H1 (cell line): ENCODE data around the gene PRRT4. TPM values are rescaled to one million over a fixed set of nuclear protein-coding genes. Genes with fewer than 3 reads are reported as not detected.

Experiments
- CTCF ChIA-PET: fragments of 300-600 bp; sonication (Branson Sonifier 250); formaldehyde crosslinking; loops from one replicate; lab custom pipeline; 2021; ENCODE audit not compliant: partially characterized antibody; lab: Charles Lee
- POLR2A ChIA-PET: fragments of 300-600 bp; sonication (Branson Sonifier 250); formaldehyde crosslinking; loops from one replicate; lab custom pipeline; 2021; ENCODE audit warnings: inconsistent platforms; ENCODE audit not compliant: partially characterized antibody; lab: Charles Lee
- DNase-seq, 2 experiments: peaks; one replicate each; pipeline versions ENCODE4 v3.0.0 to v3.0.0-alpha.2; 2010 to 2022; ENCODE audit warnings: low spot score in 2 of 2, low read depth in 1 of 2, mixed read lengths in 1 of 2
- FAIRE-seq: peaks from 2 replicates; lab custom pipeline; 2011; peaks lifted over from hg19 to GRCh38; lab: Jason Lieb, UNC
- H2AFZ ChIP-seq: 2 replicates; pipeline ENCODE4 v1.8.1; 2012; ENCODE audit warnings: low read length, inconsistent platforms
- H2AK5ac ChIP-seq: 2 replicates; pipeline ENCODE4 v1.6.1; 2013; ENCODE audit warnings: low read depth, low read length
- H2BK120ac ChIP-seq: replicated peaks from 2 replicates; pipeline ENCODE3; 2013; ENCODE audit warnings: low read depth, low read length, inconsistent platforms
- H2BK12ac ChIP-seq: 2 replicates; pipeline ENCODE4 v1.6.1; 2013; ENCODE audit warnings: low read depth, low read length
- H2BK15ac ChIP-seq: 2 replicates; pipeline ENCODE4 v1.6.1; 2013; ENCODE audit warnings: low read length
- H2BK20ac ChIP-seq: 2 replicates; pipeline ENCODE4 v1.6.1; 2013; ENCODE audit warnings: low read length
- H2BK5ac ChIP-seq: 2 replicates; pipeline ENCODE4 v1.6.1; 2013; ENCODE audit warnings: low read depth, low read length
- H3K14ac ChIP-seq: 2 replicates; pipeline ENCODE4 v1.6.1; 2013; ENCODE audit warnings: inconsistent platforms; ENCODE audit not compliant: insufficient read length
- H3K18ac ChIP-seq: 2 replicates; pipeline ENCODE4 v1.6.1; 2013; ENCODE audit warnings: low read length; ENCODE audit errors: extremely low read depth
- H3K23ac ChIP-seq: 2 replicates; pipeline ENCODE4 v1.6.1; 2013; ENCODE audit warnings: inconsistent platforms; ENCODE audit not compliant: insufficient read length
- H3K23me2 ChIP-seq: 2 replicates; pipeline ENCODE4 v1.6.1; 2013; ENCODE audit warnings: low read depth, low read length
- H3K27ac ChIP-seq: 2 replicates; pipeline ENCODE4 v1.6.1; 2011; ENCODE audit warnings: low read depth, low read length, inconsistent platforms
- H3K27me3 ChIP-seq, 4 experiments: replicated peaks in 1 of 4; 1 replicate in 1 of 4; 2 replicates in 3 of 4; pipeline versions ENCODE4 v1.6.1 to v1.8.1; 2011 to 2013; ENCODE audit warnings: low read length in 3 of 4, mild to moderate bottlenecking in 3 of 4, inconsistent platforms in 2 of 4, mixed read lengths in 2 of 4, moderate library complexity in 1 of 4; ENCODE audit not compliant: control insufficient read depth in 3 of 4, insufficient read depth in 3 of 4; ENCODE audit errors: extremely low read depth in 1 of 4
- H3K36me3 ChIP-seq, 4 experiments: 2 replicates each; pipeline versions ENCODE4 v1.6.1 to v1.8.1; 2011 to 2013; ENCODE audit warnings: mild to moderate bottlenecking in 4 of 4, low read length in 3 of 4, moderate library complexity in 2 of 4, control low read depth in 1 of 4, inconsistent platforms in 1 of 4; ENCODE audit not compliant: insufficient read depth in 4 of 4, control insufficient read depth in 2 of 4
- H3K4ac ChIP-seq: replicated peaks from 2 replicates; pipeline ENCODE3; 2013; ENCODE audit warnings: low read length, low read depth, mixed read lengths, inconsistent platforms; ENCODE audit not compliant: insufficient read length
- H3K4me1 ChIP-seq, 4 experiments: replicated peaks in 1 of 4; 1 replicate in 1 of 4; 2 replicates in 3 of 4; pipeline versions ENCODE4 v1.6.1 to v1.8.1; 2011 to 2013; ENCODE audit warnings: low read length in 3 of 4, inconsistent platforms in 2 of 4, mixed read lengths in 1 of 4; ENCODE audit not compliant: insufficient read depth in 4 of 4, control insufficient read depth in 3 of 4
- H3K4me2 ChIP-seq, 2 experiments: 2 replicates each; pipeline versions ENCODE4 v1.6.1 to v1.8.1; 2011 to 2013; ENCODE audit warnings: low read depth in 2 of 2, low read length in 2 of 2, control low read depth in 1 of 2, inconsistent platforms in 1 of 2, mild to moderate bottlenecking in 1 of 2; ENCODE audit not compliant: insufficient read depth in 1 of 2
- H3K4me3 ChIP-seq, 4 experiments: fragments of 200-600, 300-600 bp in 1 of 4; sonication (generic), shearing (Covaris generic), sonication (Bioruptor Twin) in 1 of 4; 2 replicates each; pipeline versions ENCODE4 v1.5.1 to v1.8.1; 2011 to 2016; ENCODE audit warnings: low read length in 4 of 4, low read depth in 3 of 4, control low read depth in 2 of 4, inconsistent platforms in 2 of 4, mild to moderate bottlenecking in 2 of 4, mixed read lengths in 1 of 4, moderate library complexity in 1 of 4; ENCODE audit not compliant: insufficient read depth in 2 of 4; ENCODE audit errors: extremely low read depth in 1 of 4
- H3K56ac ChIP-seq: replicated peaks from 2 replicates; pipeline ENCODE3; 2013; ENCODE audit warnings: low read depth, mild to moderate bottlenecking, mixed read lengths, low read length, inconsistent platforms; ENCODE audit not compliant: insufficient read length
- H3K79me1 ChIP-seq: 2 replicates; pipeline ENCODE4 v1.6.1; 2013; ENCODE audit warnings: low read depth, low read length, control low read depth
- H3K79me2 ChIP-seq, 2 experiments: 2 replicates each; pipeline versions ENCODE4 v1.6.1 to v1.8.1; 2012 to 2013; ENCODE audit warnings: low read length in 2 of 2, mild to moderate bottlenecking in 2 of 2, inconsistent platforms in 1 of 2; ENCODE audit not compliant: insufficient read depth in 2 of 2, control insufficient read depth in 1 of 2
- H3K9ac ChIP-seq, 4 experiments: replicated peaks in 1 of 4; 1 replicate in 1 of 4; 2 replicates in 3 of 4; pipeline versions ENCODE4 v1.6.1 to v1.8.1; 2011 to 2013; ENCODE audit warnings: low read depth in 3 of 4, low read length in 3 of 4, control low read depth in 2 of 4, mild to moderate bottlenecking in 2 of 4, moderate library complexity in 2 of 4, inconsistent platforms in 1 of 4; ENCODE audit errors: extremely low read depth in 1 of 4
- H3K9me3 ChIP-seq, 2 experiments: 2 replicates each; pipeline versions ENCODE4 v1.6.1 to v1.8.1; 2012 to 2013; ENCODE audit warnings: mild to moderate bottlenecking in 2 of 2, moderate library complexity in 2 of 2, control low read depth in 1 of 2, inconsistent platforms in 1 of 2, low read depth in 1 of 2, low read length in 1 of 2, mixed read lengths in 1 of 2; ENCODE audit not compliant: insufficient read depth in 2 of 2
- H4K20me1 ChIP-seq, 2 experiments: replicated peaks in 1 of 2; 2 replicates each; pipeline versions ENCODE3 to v1.8.1; 2011 to 2013; ENCODE audit warnings: inconsistent platforms in 2 of 2, low read length in 2 of 2, mild to moderate bottlenecking in 1 of 2; ENCODE audit not compliant: insufficient read depth in 2 of 2, control insufficient read depth in 1 of 2
- H4K5ac ChIP-seq: 2 replicates; pipeline ENCODE4 v1.6.1; 2013; ENCODE audit warnings: low read length, low read depth, mixed read lengths, inconsistent platforms; ENCODE audit not compliant: insufficient read length
- H4K8ac ChIP-seq: 2 replicates; pipeline ENCODE4 v1.8.0; 2013; ENCODE audit warnings: mild to moderate bottlenecking, moderate library complexity, low read length, inconsistent platforms; ENCODE audit not compliant: insufficient read depth; ENCODE audit errors: extremely low read depth
- H4K91ac ChIP-seq: replicated peaks from 2 replicates; pipeline ENCODE3; 2013; ENCODE audit warnings: low read length, mixed read lengths, inconsistent platforms; ENCODE audit not compliant: insufficient read length
- EP300 ChIP-seq, 2 experiments: IDR thresholded peaks; 1 replicate in 1 of 2; 2 replicates in 1 of 2; pipeline ENCODE4 v1.6.1; 2011 to 2012; ENCODE audit warnings: low read depth in 2 of 2, low read length in 2 of 2, mild to moderate bottlenecking in 2 of 2, borderline replicate concordance in 1 of 2, inconsistent platforms in 1 of 2, moderate library complexity in 1 of 2
- FOSL1 ChIP-seq: IDR thresholded peaks from 2 replicates; pipeline ENCODE4 v1.6.1; 2011; ENCODE audit warnings: mild to moderate bottlenecking, low read depth, low read length, moderate library complexity; ENCODE audit not compliant: insufficient read depth
- GTF2F1 ChIP-seq: IDR thresholded peaks from 2 replicates; pipeline ENCODE4 v1.6.1; 2012; ENCODE audit warnings: low read depth, low read length, improper control_type of control experiment, borderline replicate concordance
- JUN ChIP-seq: IDR thresholded peaks from 2 replicates; pipeline ENCODE4 v1.6.1; 2011; ENCODE audit warnings: low read depth, mild to moderate bottlenecking, improper control_type of control experiment, low read length
- JUND ChIP-seq: IDR thresholded peaks from 2 replicates; pipeline ENCODE4 v1.6.1; 2011; ENCODE audit warnings: mild to moderate bottlenecking, improper control_type of control experiment, low read length
- KDM4A ChIP-seq: IDR thresholded peaks from one replicate; pipeline ENCODE4 v1.7.1; 2012; ENCODE audit warnings: low read depth, mild to moderate bottlenecking, moderate library complexity, low read length, inconsistent platforms; ENCODE audit not compliant: severe bottlenecking
- KDM5A ChIP-seq: fragments of 200-600 bp; IDR thresholded peaks from 2 replicates; pipeline ENCODE4 v1.7.1; 2012; ENCODE audit warnings: mild to moderate bottlenecking, low read length, inconsistent platforms, mixed read lengths
- NANOG ChIP-seq: IDR thresholded peaks from 2 replicates; pipeline ENCODE4 v1.6.1; 2011; ENCODE audit warnings: low read length, low read depth, mild to moderate bottlenecking, inconsistent platforms; ENCODE audit not compliant: insufficient read depth, poor library complexity, severe bottlenecking
- NRF1 ChIP-seq: IDR thresholded peaks from 2 replicates; pipeline ENCODE4 v1.6.1; 2011; ENCODE audit warnings: mild to moderate bottlenecking, low read depth, low read length, improper control_type of control experiment
- RNF2 ChIP-seq: fragments of 200-900, 300-1000 bp; sonication (generic); IDR thresholded peaks from 2 replicates; pipeline ENCODE4 v1.7.1; 2016; ENCODE audit warnings: borderline replicate concordance, low read depth, mild to moderate bottlenecking, antibody characterized with exemption, low read length; ENCODE audit not compliant: poor library complexity, severe bottlenecking; ENCODE audit errors: missing control alignments
- SP1 ChIP-seq: IDR thresholded peaks from 2 replicates; pipeline ENCODE4 v1.6.1; 2011; ENCODE audit warnings: low read depth, low read length
- SP2 ChIP-seq: IDR thresholded peaks from 2 replicates; pipeline ENCODE4 v1.6.1; 2012; ENCODE audit warnings: mild to moderate bottlenecking, low read length, inconsistent platforms
- YY1 ChIP-seq: IDR thresholded peaks from 2 replicates; pipeline ENCODE4 v1.6.1; 2011; ENCODE audit warnings: low read depth, mild to moderate bottlenecking, low read length
- WGBS, 2 experiments: shearing (Covaris generic) in 1 of 2; methylation state at CpG; one replicate each; pipeline versions ENCODE4 v1.1.6 to v1.1.7; 2013 to 2015; ENCODE audit warnings: low lambda C conversion rate in 2 of 2, mixed read lengths in 2 of 2, inconsistent platforms in 1 of 2, low coverage in 1 of 2, missing lambda C conversion rate in 1 of 2; ENCODE audit not compliant: insufficient replicate concordance in 2 of 2, insufficient coverage in 1 of 2, insufficient read length in 1 of 2; ENCODE audit errors: extremely low coverage in 1 of 2, missing lambda C conversion rate in 1 of 2; 5-methylcytosine and 5-hydroxymethylcytosine counted together
- polyA plus RNA-seq, 7 experiments: library from polyadenylated mRNA; depleted of rRNA in 3 of 7; stranded (reverse) in 5 of 7; unstranded in 2 of 7; fragments of >200 nt in 5 of 7; fragments of 200-250 nt in 2 of 7; gene quantifications; 1 replicate in 5 of 7; 2 replicates in 1 of 7; 4 replicates in 1 of 7; pipeline versions ENCODE4 v1.2.1 to v1.2.3, GENCODE V29; 2011 to 2013; ENCODE audit warnings: missing spikeins in 2 of 7, mixed read lengths in 2 of 7
- total RNA-seq: library from RNA; stranded (reverse); fragmentation: NEBNext Ultra II Directional; extraction: Animal tissue kit (Norgen Biotek cat#: 25700); gene quantifications from 2 replicates; pipeline ENCODE4 v1.2.1, GENCODE V29; 2021

Gene PRRT4
- total and polyA plus RNA-seq, 2 of the 8 experiments (the other 6 are each of a cell fraction or from before 2014, with no cell fraction given): 0.34 to 1.0 TPM

GRCh38 chr7:128379900-128380479 is 18.5 kb upstream of the PRRT4 start:
- Histone ChIP-seq H2BK15ac (no peak overlapping the region), H3K27me3 (peaks cover 0 to 3% (median 0%) of the 10 kb centered on the region in 4 experiments; a peak in 1 of 7 replicates), H3K4me3 (no peak overlapping the region), H3K36me3 (no peaks in the 10 kb centered on the region), H3K9me3 (no peaks in the 10 kb centered on the region), H3K23ac (no peak overlapping the region), H3K4me2 (no peak overlapping the region), H3K18ac (peak overlapping the region; percentile 32; the same call in 1 of the 2 replicates), H2BK120ac (no peak overlapping the region), H3K4me1 (peaks cover 0 to 12% (median 8%) of the 10 kb centered on the region in 4 experiments; a peak in 5 of 7 replicates), H2AK5ac (no peak overlapping the region), H2BK20ac (no peak overlapping the region), H3K23me2 (no peaks in the 10 kb centered on the region), H2BK5ac (no peak overlapping the region), H3K79me1 (no peaks in the 10 kb centered on the region), H3K27ac (no peak overlapping the region), H4K5ac (no peak overlapping the region), H3K14ac (no peak overlapping the region), H3K79me2 (no peaks in the 10 kb centered on the region), H3K9ac (no peak overlapping the region), H4K8ac (no peak overlapping the region), H2BK12ac (no peak overlapping the region), H4K20me1 (no peaks in the 10 kb centered on the region), H3K4ac (no peak overlapping the region), H4K91ac (no peak overlapping the region), H3K56ac (no peak overlapping the region), H2AFZ (no peak overlapping the region)
- ChIA-PET POLR2A (no interaction called here), CTCF (interaction anchor here (1.2 to 18.9 kb wide), 9 partner anchors 10 to 378 kb away, joined by 3 to 345 read pairs (median 87); partner anchors contain the start of genes IMPDH1, PRRT4 and RBM28)
- FAIRE-seq: no peak
- no peak for DNase-seq
- 92% methylated on average over 5 of the region's 6 CpGs; no CpG with 5 or more reads in 1 of the 2 experiments for WGBS, 2 experiments
- TF ChIP-seq GTF2F1: no peak
- TF ChIP-seq SP1: no peak
- no peak for TF ChIP-seq RNF2
- no peak for TF ChIP-seq SP2
- no peak for TF ChIP-seq EP300 (IDR thresholded peaks at IDR 0.05; ENCODE audit: borderline replicate concordance in 1 of 2, low read depth in 2 of 2, low read length in 2 of 2)
- TF ChIP-seq JUND: no peak
- no peak for TF ChIP-seq JUN
- no peak for TF ChIP-seq NRF1
- TF ChIP-seq NANOG: no peak
- no peak for TF ChIP-seq KDM4A
- no peak for TF ChIP-seq FOSL1
- TF ChIP-seq KDM5A: no peak
- TF ChIP-seq YY1: no peak
